HG03175 (cell line): Measurements from ENCODE around the gene ARPC1B.
"Not testable (repeated sequence)": the region's sequence is repeated elsewhere in the genome, so short reads cannot be mapped to it uniquely, and the experiment has no call there.

Source experiments
- ATAC-seq: cut with Tn5 transposase; IDR thresholded peaks from one replicate; pipeline ENCODE4 v1.9.1; 2021; ENCODE audit warnings: mild to moderate bottlenecking, moderate library complexity; ENCODE audit not compliant: unreplicated experiment

ARPC1B gene

DNA sequence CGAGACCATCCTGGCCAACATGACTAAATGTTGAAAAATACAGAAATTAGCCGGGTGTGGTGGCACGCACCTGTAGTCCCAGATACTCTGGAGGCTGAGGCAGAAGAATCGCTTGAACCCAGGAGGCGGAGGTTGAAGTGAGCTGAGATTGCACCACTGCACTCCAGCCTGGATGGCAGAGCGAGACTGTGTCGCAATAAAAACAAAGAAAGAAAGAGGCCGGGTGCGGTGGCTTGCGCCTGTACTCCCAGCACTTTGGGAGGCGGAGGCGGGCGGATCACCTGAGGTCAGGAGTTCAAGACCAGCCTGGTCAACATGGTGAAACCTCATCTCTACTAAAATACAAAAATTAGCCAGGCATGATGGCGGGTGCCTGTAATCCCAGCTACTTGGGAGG is 12.7 kb downstream of the ARPC1B start:
- not testable (repeated sequence) for ATAC-seq

DNA sequence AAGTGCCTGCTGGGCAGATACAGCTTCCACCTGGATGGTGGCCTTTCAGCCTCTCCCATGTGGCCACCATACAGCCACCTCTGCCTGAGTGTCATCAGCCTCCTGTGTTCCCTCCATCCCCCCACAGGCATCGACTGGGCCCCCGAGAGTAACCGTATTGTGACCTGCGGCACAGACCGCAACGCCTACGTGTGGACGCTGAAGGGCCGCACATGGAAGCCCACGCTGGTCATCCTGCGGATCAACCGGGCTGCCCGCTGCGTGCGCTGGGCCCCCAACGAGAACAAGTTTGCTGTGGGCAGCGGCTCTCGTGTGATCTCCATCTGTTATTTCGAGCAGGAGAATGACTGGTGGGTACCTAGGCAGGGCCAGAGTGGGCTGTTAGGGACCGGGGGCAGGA is 13.4 kb downstream of the ARPC1B start:
- ATAC-seq = no peak

DNA sequence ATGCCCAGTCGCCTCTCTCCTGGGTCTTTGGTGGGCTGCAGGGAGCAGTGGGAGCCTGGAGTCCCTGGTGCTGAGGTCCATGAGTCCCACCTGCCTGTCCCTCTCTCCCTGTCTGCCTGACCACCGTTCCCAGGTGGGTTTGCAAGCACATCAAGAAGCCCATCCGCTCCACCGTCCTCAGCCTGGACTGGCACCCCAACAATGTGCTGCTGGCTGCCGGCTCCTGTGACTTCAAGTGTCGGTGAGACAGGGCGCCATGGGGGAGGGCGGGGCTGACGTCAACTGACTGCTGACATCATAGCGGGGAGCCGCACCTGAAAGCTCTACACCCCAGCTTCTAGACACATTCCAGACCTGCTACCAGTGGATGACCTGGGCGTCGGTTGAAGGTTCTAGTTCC is 15.2 kb downstream of the ARPC1B start:
- ATAC-seq = no peak

DNA sequence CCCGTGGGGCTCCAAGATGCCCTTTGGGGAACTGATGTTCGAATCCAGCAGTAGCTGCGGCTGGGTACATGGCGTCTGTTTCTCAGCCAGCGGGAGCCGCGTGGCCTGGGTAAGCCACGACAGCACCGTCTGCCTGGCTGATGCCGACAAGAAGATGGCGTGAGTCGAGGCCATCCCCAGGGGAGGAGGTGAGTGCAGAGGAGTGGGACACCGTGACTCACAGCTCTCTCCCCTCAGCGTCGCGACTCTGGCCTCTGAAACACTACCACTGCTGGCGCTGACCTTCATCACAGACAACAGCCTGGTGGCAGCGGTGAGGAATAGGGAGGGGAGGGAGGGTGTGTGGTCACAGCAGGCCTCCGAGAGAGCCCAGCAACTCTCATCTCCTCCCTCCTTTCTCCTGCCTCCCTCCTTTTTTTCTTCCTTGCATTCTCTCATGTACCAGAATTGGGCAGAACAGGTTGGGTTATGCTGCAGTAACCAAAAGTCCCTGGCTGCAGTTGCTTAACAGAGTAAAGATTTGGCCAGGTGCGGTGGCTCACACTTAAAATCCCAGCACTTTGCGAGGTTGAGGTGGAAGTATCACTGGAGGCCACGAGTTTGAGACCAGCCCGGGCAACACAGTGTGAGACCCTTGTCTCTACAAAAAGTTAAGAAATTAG is 16.5 kb downstream of the ARPC1B start:
- no peak for ATAC-seq

DNA sequence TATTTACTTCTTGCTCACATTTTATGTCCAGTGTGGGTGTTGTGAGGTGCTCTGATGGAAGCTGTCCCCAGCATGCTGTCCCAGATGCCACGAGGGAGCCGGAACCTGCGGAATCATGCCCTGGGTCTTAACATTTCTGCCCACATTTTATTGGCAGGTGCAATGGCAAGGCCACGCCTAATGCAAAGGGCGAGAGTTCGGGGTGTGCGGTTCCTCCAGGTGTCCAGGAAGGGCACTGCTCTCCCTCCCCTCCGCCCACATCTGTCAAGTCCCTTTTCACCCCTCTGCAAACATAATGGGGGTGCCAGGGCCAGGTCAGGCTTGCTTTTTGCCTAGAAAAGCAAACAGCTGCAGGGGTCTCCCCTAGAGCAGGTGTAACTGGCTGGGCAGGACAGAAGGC is 17.5 kb downstream of the ARPC1B start:
- no peak for ATAC-seq

DNA sequence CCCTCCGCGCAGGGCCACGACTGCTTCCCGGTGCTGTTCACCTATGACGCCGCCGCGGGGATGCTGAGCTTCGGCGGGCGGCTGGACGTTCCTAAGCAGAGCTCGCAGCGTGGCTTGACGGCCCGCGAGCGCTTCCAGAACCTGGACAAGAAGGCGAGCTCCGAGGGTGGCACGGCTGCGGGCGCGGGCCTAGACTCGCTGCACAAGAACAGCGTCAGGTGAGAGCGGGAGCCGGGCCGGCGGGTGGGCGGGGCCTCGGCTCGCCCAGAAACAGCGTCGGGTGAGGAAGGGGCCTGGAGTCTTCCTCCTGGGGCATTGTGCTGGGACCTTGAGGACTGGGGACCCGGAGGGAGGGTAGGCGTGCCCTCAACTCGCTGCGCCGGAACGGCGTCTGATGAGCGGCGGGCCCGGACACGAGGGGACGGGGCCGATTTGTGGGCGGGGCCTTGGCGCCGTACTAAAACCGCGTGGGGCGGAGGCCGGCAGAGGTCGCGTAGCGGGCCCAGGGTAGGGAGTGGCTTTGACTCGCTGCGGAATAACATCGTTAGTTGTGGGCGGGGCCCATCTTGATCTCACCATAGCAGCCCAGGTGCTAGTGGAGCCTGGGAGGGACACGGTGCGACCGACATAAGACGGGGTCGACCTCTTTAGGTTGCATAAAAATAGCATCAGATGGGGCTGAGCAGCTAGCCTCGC is 18.3 kb downstream of the ARPC1B start:
- peak; percentile 58 for ATAC-seq

DNA sequence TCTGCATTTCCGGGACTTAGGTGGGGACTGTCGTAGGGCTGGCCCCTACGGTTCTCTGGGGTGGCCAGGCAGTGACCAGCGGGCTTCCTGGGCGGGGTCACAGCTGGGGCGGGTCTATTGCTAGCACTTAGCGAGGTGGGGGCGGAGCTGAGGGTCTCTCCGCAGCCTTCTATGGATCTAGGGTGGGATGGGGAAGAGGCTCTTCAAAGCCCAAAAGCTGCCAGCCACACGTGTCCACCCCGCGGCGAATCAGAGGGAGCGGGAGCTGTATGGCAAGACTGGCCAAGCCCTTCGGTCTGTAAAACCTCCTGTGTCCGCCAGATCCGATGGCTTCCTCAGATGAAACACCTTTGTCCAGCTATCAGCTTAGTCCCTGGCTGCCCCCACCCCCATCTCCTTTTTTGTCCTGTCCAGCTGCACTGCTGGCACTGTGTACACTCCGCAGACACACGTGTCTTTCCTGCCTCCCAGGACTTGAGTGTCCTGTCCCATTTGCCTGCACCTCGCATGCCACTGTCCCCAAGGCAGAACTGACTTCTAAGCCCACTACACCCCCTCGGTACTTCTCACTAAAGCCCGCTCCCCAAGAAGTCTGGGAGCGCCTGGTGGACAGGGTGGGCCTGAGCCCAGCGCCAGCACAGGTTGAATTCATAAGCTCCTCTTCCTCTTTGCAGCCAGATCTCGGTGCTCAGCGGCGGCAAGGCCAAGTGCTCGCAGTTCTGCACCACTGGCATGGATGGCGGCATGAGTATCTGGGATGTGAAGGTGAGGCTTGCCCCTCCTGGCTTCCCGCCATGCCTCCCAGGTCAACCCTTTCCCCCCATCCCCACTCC is 19.0 kb downstream of the ARPC1B start:
- ATAC-seq = no peak

DNA sequence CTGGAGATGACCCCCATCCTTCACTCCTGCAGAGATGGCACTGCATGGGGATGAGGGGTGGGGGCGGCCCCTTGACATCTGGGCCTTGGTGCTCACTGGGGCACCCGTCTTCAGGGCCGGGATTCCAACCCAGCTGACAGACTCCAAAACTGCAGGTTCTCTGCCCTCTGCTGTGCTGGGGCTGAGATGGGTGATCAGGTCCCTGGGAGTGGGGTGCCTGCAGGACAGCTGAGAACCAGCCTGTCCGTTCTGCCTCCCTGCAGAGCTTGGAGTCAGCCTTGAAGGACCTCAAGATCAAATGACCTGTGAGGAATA is 19.6 kb downstream of the ARPC1B start:
- no peak for ATAC-seq

GRCh38 chr7:99395616-99396327 is 21.2 kb downstream of the ARPC1B start:
- no peak for ATAC-seq

GRCh38 chr7:99396418-99397296 is 22.1 kb downstream of the ARPC1B start:
- ATAC-seq = no peak

- ATAC-seq = no peak
These were observed 22.9 kb downstream of the ARPC1B start for GRCh38 chr7:99397297-99397983.

DNA sequence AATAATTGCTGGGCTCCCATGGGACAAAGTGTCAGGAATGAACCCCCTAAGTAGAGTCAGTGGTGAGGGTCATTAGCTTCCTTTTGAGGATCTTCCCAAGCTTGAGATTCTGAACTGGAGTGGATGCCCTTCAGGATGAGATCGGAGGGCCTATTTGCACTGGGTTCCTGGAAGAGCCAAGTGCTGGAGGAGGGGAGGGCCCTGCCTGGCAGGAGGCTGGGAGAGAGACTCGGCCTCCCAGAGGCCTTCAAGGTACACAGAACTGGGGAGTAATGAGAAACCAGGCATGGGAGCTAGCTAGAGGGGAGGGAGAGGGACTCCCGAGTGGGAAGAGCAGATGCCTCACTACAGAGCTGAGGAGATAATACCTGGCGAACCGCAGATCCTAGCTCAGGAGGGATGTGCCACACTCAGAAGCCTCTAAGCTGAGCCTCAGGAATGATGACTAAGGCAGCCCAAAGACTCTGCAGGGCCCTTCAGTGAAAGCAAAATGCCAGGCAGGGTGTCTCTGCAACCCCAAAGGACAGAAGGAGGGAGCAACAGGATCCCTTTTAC is 24.4 kb downstream of the ARPC1B start:
- no peak for ATAC-seq

DNA sequence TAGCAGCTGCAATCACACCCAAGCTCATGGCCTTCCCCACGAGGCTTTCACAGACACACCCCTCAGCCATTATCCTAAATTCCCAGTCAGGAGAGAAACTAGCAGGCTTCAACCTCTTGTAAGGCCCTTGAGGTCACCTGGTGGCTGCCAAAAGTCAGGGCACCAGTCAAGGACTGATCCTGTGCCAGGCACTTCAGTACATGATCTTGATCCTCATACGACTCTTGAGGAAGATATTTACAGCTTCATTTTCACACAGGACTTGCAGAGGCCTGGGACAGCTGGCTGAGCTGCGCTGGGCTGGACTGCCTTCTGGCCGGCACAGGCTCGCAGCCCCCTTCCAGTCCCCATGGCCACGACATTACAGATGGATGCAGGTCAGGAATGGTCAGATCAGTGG is 25.1 kb downstream of the ARPC1B start:
- no peak for ATAC-seq

GRCh38 chr7:99402854-99403253 is 28.3 kb downstream of the ARPC1B start:
- no peak for ATAC-seq

DNA sequence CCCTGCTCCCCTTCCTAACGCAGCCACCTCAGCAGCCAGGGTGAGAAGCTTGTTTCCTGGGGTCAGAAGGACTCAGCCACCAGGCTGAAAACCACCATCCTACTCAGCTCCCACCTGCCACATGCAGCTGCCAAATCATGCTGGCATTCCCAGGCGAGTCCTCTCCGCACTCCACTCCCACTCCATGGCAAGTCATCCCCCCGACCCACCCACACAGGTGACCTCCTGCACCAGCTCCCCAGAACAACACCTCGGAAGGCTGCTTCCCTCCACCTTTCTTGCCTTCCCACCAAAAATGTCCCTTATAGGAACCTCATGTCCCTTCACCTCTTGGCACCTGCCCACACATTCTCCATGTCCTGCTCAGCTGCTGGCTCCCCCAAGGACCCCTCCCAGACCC is 29.2 kb downstream of the ARPC1B start:
- ATAC-seq = no peak

DNA sequence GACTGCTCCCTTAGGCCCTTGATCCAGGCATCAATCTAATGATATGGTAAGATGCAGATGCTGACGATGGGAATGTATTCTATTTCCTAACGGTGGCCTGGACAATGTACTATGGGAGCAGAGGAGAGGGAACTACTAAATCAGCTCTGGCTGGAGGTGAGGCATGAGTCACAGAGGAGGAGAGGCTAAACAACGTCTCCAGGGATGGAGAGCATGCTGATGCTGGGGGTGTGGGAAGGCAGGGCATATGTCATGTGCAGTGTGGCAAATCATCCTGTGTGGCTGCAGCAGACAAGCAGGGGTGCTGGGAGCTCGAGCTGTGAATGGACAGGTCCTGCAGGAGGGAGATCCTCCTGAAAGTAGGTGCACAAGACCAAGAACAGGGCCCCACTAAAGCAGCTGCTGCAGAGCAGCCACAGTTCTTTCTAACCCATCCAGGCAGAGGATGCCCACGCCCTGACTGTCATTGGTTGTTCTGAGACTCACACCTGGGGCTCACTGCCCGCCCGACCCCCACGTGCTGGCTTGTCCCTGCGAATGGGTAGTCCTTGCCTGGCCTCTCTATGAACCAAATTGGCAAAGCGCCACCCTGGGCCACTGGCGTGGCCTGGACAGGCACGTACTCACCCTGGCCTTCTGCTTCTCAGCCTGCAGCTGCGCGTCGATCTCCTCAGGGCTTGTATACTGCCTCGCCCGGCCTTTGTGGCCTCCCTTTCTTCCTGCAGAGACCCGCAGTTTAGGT is 29.9 kb downstream of the ARPC1B start:
- no peak for ATAC-seq

GRCh38 chr7:99404977-99405320 is 30.4 kb downstream of the ARPC1B start:
- ATAC-seq = no peak

- no peak for ATAC-seq
These were observed 32.0 kb downstream of the ARPC1B start for GRCh38 chr7:99406557-99406956.

DNA sequence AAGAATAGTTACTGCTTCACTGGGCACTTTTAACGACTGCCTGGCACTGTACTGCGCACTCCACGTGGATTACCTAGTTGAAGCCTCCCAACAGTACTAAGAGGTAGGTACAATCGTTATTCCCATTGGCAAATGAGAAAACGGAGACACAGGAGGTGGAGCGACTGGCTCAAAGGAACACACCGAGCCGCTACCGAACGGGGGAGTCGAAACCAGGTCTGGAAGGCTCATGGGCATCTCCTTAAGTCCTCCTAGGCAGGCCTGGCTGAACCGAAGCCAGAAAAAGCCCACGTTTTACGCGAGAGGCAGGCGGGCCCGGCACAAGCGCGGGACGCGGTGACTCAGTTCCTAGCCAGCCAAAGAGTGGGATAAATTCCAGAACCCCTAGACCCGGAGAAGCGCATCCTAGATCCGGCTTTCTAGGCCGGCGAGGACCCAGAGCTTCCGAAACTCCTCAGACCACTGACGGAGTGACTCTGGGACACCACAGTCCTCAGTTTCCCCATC is 33.4 kb downstream of the ARPC1B start:
- no peak for ATAC-seq
